ENCODE data around the gene LDLRAD3.

Gene LDLRAD3

DNA sequence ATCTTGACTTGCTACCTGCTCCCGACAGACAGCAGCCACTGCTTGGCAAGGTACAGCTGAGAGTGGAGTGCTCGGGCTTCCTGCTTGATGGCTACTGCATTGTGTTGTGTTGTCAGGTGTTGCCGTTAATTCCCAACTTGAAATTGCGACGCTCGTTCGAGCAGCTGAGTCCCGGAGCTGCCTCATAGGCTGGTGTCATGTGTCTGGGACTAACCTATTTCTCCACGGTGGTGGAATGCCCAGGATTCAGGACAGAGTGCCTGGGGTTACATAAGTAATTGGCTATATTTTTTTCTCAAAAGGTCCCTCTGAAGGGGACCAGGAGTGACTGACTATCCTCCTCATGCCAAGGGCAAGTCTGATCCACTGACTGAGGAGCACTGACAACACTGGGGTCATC is 326.8 kb downstream of the LDLRAD3 start:
- no peak for DNase-seq (ENCODE audit: low read depth in 2 of 2)

DNA sequence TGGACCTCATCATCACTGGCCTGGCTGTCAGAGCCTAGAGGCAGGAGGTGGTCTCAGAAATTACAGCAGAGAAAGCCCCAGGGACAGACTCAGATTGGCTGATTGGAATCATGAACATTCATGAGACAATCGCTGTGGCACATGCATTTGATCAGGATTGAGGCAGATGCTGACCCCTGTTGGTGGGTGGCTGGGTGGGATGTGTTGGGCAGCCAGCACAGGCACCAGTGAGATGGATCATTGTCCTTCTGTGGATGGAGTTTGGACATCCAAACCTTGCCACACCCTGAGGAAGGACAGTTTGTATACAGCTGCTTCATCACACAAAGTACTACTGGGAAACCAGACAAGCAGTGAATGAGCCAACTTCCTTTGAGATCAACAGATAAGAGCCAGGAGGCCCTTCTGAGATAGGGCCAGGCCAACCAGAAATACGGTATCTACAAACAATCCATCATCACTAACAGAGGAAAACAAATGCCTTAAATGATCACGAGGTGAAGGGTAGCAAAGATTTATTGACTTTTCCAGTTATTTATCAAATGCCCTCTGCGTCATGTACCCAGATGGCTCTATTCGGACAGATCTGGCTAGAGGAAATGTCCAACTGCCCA is 328.0 kb downstream of the LDLRAD3 start:
- no peak for DNase-seq (ENCODE audit: low read depth in 2 of 2)

DNA sequence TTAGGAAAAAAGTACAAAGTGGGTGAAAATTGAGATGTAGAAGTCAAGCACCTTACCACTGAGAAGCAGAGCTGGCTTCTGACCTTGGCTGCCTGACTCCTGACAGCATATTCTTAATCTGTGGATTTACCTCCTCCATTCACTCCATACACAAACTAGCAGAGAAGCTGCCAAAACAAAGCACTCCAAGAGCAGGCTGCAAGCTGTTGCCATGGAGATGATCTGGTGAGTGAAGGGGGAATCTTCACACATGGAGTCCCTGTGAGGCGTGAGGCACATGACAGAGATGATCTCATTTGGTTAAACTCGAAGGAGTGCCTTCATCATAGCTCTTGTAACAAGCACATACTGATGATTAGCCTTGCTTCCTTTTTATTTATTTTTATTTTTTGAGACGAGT is 329.2 kb downstream of the LDLRAD3 start:
- DNase-seq (ENCODE audit: low read depth in 2 of 2), result no peak

DNA sequence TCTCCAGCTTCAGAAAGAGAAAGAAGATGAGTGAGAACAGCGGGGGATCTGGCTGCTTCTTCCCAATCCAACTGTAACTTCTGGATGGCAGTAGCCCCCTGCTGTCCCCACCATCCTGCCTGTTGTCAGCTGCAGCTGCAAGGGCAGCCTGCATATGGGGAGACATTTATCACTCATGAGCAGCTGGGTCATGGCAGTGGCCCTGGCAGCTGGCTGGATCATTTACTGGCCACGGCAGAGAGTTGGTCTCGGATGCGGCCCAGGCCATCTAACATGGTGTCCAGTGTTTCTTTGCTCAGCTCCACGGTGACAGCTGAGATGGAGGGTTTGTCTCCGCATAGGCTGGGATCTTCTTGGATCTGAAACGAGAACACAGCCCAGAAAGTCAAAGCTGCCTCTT is 330.6 kb downstream of the LDLRAD3 start:
- no peak for DNase-seq (ENCODE audit: low read depth in 2 of 2)

DNA sequence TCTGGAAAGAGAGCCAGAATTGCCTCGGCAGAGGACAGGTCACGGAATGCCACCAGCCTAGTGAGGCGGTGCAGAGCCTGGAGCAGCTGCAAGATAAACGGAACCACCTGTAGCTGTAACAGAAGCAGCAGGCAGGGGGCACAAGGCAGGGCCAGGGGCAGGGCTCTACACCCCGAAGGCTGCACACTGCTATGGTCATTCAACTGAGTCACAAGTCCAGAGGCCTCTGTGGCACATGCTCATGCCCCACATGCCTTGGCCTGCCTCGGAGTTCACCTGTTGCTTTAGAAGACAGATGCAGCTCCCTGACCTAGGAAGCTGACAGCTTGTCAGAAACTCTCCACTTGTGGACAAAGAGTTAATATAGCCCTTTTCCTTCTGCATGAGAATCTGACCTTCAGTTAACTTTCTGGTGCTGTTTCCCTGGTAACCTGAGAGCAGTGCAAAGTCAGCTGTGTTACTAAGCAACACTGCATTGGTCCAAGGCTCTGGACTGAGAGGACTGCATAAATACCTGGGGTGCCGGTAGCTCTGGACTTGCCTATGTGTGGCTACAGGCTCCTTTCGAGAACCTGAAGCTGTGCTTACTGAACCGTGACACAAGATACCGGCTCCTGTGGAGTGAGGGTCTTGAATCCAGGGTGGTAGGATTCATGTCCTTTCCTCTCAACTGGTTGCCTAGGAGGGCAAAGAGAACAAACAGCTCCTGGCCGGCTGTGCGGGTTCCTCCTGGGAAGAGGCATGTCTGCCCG is 334.8 kb downstream of the LDLRAD3 start:
- no peak for DNase-seq (ENCODE audit: low read depth in 2 of 2)

DNA sequence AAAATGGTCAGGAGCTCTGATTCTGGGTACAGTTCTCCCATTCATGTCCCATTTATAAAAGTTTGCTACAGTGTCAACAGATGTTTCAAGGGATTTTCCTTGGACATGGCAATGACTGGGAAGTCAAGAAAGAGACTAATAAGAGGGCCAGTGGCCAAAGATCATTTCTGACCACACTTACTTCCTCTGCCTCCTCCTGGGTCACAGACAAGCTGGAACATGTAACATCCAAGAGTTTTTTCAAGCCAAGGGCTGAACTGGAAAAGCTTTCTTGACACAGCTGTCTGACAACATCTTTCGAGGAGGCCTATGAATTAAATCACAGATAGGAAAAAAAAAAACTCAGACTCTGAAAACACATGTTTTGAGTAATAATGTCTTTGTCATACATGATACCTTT is 336.7 kb downstream of the LDLRAD3 start:
- no peak for DNase-seq (ENCODE audit: low read depth in 2 of 2)
